Keratinocyte (primary cell): Measurements from ENCODE around the gene ROR1. TPM values are rescaled to one million over a fixed set of nuclear protein-coding genes. Genes with fewer than 3 reads are reported as not detected.

Source experiments
- DNase-seq: peaks from one replicate; pipeline ENCODE4 v3.0.0-alpha.2; 2011; ENCODE audit warnings: low read depth, missing footprints, low spot score
- FAIRE-seq: peaks from 2 replicates; lab custom pipeline; 2011; peaks lifted over from hg19 to GRCh38; lab: Jason Lieb, UNC
- H2AFZ ChIP-seq: 2 replicates; pipeline ENCODE4 v1.6.0; 2012; ENCODE audit warnings: low read length, control low read depth, inconsistent platforms; ENCODE audit not compliant: control insufficient read depth
- H3K27ac ChIP-seq: 2 replicates; pipeline ENCODE4 v1.5.1; 2011; ENCODE audit warnings: low read length; ENCODE audit not compliant: control insufficient read depth, insufficient read depth
- H3K27me3 ChIP-seq: 3 replicates; pipeline ENCODE4 v1.6.0; 2011; ENCODE audit warnings: low read length; ENCODE audit not compliant: control insufficient read depth, insufficient read depth; ENCODE audit errors: extremely low read depth
- H3K36me3 ChIP-seq, 2 experiments: 2 replicates in 1 of 2; 3 replicates in 1 of 2; pipeline ENCODE4 v1.5.1; 2011; ENCODE audit warnings: low read length in 2 of 2, mild to moderate bottlenecking in 1 of 2; ENCODE audit not compliant: control insufficient read depth in 2 of 2, insufficient read depth in 2 of 2; ENCODE audit errors: extremely low read depth in 1 of 2
- H3K4me1 ChIP-seq: 3 replicates; pipeline ENCODE4 v1.5.1; 2011; ENCODE audit warnings: low read length; ENCODE audit not compliant: control insufficient read depth, insufficient read depth; ENCODE audit errors: extremely low read depth
- H3K4me2 ChIP-seq: 3 replicates; pipeline ENCODE4 v1.6.0; 2011; ENCODE audit warnings: low read depth, low read length; ENCODE audit not compliant: control insufficient read depth, insufficient read depth; ENCODE audit errors: extremely low read depth
- H3K4me3 ChIP-seq, 3 experiments: fragments of 200-600 bp in 1 of 3; sonication (generic) in 1 of 3; 2 replicates in 2 of 3; 3 replicates in 1 of 3; pipeline ENCODE4 v1.5.1; 2011 to 2016; ENCODE audit warnings: low read length in 3 of 3, mild to moderate bottlenecking in 3 of 3, control low read depth in 2 of 3, inconsistent platforms in 1 of 3, low read depth in 1 of 3, mixed read lengths in 1 of 3, mixed run types in 1 of 3, moderate library complexity in 1 of 3; ENCODE audit not compliant: control insufficient read depth in 2 of 3, insufficient read depth in 2 of 3; ENCODE audit errors: extremely low read depth in 1 of 3
- H3K79me2 ChIP-seq: 2 replicates; pipeline ENCODE4 v1.6.0; 2012; ENCODE audit warnings: low read length; ENCODE audit not compliant: control insufficient read depth, insufficient read depth
- H3K9ac ChIP-seq: 3 replicates; pipeline ENCODE4 v1.6.0; 2011; ENCODE audit warnings: low read length; ENCODE audit not compliant: control insufficient read depth, insufficient read depth; ENCODE audit errors: extremely low read depth
- H3K9me1 ChIP-seq: 3 replicates; pipeline ENCODE4 v1.6.0; 2011; ENCODE audit warnings: low read length; ENCODE audit not compliant: control insufficient read depth, insufficient read depth; ENCODE audit errors: extremely low read depth
- H3K9me3 ChIP-seq: 2 replicates; pipeline ENCODE4 v1.5.1; 2012; ENCODE audit warnings: low read depth, low read length; ENCODE audit not compliant: control insufficient read depth
- H4K20me1 ChIP-seq: 3 replicates; pipeline ENCODE4 v1.6.0; 2011; ENCODE audit warnings: low read length; ENCODE audit not compliant: control insufficient read depth, insufficient read depth; ENCODE audit errors: extremely low read depth
- EZH2 ChIP-seq: IDR thresholded peaks from one replicate; pipeline ENCODE4 v1.6.1; 2012; ENCODE audit warnings: inconsistent platforms, mild to moderate bottlenecking, low read length, moderate library complexity
- dilution Hi-C: fragments of 300-500 bp; cut with MboI; formaldehyde crosslinking; loops from one replicate; pipeline ENCODE4 v1.7.0; 2020; ENCODE audit warnings: low sequenced_read_pairs; ENCODE audit not compliant: extremely low pct_ligation_motif_present
- polyA plus RNA-seq, 5 experiments: library from polyadenylated mRNA; depleted of rRNA in 3 of 5; stranded (reverse) in 3 of 5; stranded (forward) in 1 of 5; unstranded in 1 of 5; fragments of >200 nt; gene quantifications; 1 replicate in 1 of 5; 2 replicates in 3 of 5; 3 replicates in 1 of 5; pipeline versions ENCODE4 v1.2.1 to v1.2.3, GENCODE V29; 2011 to 2012; ENCODE audit warnings: missing spikeins in 2 of 5, low read depth in 1 of 5, low replicate concordance in 1 of 5
- TF ChIP-seq, protein P1 (sequence below), 3 experiments: IDR thresholded peaks in 1 of 3; conservative IDR thresholded peaks in 1 of 3; optimal IDR thresholded peaks in 1 of 3; 2 replicates in 2 of 3; 3 replicates in 1 of 3; pipeline versions ENCODE3 to v1.5.1; 2011; ENCODE audit warnings: low read length in 3 of 3, mild to moderate bottlenecking in 3 of 3, moderate library complexity in 2 of 3, control low read depth in 1 of 3, inconsistent platforms in 1 of 3; ENCODE audit not compliant: insufficient read depth in 2 of 3; ENCODE audit errors: extremely low read depth in 1 of 3

The ROR1 gene
- polyA plus RNA-seq, 1 donor (not counting 4 experiments of a cell fraction or from before 2014, with no cell fraction given): 9.2 TPM

DNA sequence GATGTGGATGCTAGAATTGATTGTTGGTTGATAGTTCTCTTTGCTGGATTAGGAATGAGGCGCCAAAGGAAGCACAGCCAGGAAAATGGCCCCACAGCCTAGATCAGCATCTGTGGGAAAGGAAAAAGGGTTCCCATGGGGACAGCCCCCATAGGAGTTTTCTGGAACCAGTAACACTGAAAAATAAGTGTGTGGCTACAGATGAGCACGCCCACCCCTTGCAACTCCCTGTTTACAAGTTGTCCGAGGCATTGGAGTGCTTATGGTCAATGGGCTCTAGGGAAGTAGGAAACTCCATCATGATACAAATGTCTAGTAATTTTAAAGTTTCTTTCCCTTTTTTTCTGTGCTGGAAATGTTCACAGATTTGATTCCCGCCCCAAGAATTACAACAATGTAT is 405.8 kb downstream of the ROR1 start:
- TF ChIP-seq, protein P1, sequence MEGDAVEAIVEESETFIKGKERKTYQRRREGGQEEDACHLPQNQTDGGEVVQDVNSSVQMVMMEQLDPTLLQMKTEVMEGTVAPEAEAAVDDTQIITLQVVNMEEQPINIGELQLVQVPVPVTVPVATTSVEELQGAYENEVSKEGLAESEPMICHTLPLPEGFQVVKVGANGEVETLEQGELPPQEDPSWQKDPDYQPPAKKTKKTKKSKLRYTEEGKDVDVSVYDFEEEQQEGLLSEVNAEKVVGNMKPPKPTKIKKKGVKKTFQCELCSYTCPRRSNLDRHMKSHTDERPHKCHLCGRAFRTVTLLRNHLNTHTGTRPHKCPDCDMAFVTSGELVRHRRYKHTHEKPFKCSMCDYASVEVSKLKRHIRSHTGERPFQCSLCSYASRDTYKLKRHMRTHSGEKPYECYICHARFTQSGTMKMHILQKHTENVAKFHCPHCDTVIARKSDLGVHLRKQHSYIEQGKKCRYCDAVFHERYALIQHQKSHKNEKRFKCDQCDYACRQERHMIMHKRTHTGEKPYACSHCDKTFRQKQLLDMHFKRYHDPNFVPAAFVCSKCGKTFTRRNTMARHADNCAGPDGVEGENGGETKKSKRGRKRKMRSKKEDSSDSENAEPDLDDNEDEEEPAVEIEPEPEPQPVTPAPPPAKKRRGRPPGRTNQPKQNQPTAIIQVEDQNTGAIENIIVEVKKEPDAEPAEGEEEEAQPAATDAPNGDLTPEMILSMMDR (optimal IDR thresholded peaks at IDR 0.05 in 1 of 3, IDR thresholded peaks at IDR 0.05 in 1 of 3, conservative IDR thresholded peaks at IDR 0.05 in 1 of 3; ENCODE audit: extremely low read depth in 1 of 3, insufficient read depth in 2 of 3, low read length in 3 of 3): no peak
- TF ChIP-seq EZH2: no peak
- H3K4me2 ChIP-seq: no peak overlapping the region
- DNase-seq: no peak
- H3K9me1 ChIP-seq: no peaks in the 10 kb centered on the region
- no peak overlapping the region for H3K9ac ChIP-seq
- no peaks in the 10 kb centered on the region for H4K20me1 ChIP-seq
- H3K9me3 ChIP-seq: no peaks in the 10 kb centered on the region
- no peak overlapping the region for H3K4me3 ChIP-seq
- H3K27me3 ChIP-seq: no peaks in the 10 kb centered on the region
- FAIRE-seq: no peak
- H2AFZ ChIP-seq: no peak overlapping the region
- no peak overlapping the region for H3K27ac ChIP-seq
- H3K79me2 ChIP-seq: no peaks in the 10 kb centered on the region
- peaks cover 6% of the 10 kb centered on the region for H3K4me1 ChIP-seq
- peaks cover 0 to 3% of the 10 kb centered on the region in 2 experiments for H3K36me3 ChIP-seq
- dilution Hi-C loops: no loop called here

DNA sequence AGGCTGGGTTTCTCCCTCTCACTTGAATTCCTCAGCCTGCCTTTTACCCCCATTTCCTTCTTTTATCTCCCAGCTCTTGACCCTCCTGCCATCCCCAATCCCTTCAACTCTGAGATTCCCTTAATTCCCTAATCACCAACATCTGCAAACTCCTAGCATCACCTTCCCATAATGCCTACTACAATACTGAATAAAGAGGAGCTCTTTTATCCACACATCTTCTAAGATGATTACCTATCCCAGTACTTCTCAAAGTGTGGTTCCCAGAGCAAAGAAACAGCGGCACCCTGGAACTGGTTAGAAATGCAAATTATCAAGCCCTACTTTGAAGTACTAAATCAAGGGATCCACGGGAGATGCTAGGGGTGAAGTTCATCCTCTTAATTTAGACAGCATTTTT is 408.4 kb downstream of the ROR1 start:
- no peak for TF ChIP-seq EZH2
- TF ChIP-seq, protein P1 (optimal IDR thresholded peaks at IDR 0.05 in 1 of 3, IDR thresholded peaks at IDR 0.05 in 1 of 3, conservative IDR thresholded peaks at IDR 0.05 in 1 of 3; ENCODE audit: extremely low read depth in 1 of 3, insufficient read depth in 2 of 3, low read length in 3 of 3): no peak
- Histone ChIP-seq H4K20me1 (no peaks in the 10 kb centered on the region), H3K27me3 (no peaks in the 10 kb centered on the region), H3K4me2 (no peak overlapping the region), H3K9me3 (no peaks in the 10 kb centered on the region), H2AFZ (no peak overlapping the region), H3K4me3 (no peak overlapping the region), H3K36me3 (peaks cover 0 to 3% of the 10 kb centered on the region in 2 experiments), H3K9ac (no peak overlapping the region), H3K79me2 (no peaks in the 10 kb centered on the region), H3K4me1 (peaks cover 6% of the 10 kb centered on the region), H3K9me1 (no peaks in the 10 kb centered on the region), H3K27ac (no peak overlapping the region)
- DNase-seq (no peak), FAIRE-seq (no peak)
- dilution Hi-C loops: no loop called here
